Measurements from ENCODE around the gene CDC27.

DNA sequence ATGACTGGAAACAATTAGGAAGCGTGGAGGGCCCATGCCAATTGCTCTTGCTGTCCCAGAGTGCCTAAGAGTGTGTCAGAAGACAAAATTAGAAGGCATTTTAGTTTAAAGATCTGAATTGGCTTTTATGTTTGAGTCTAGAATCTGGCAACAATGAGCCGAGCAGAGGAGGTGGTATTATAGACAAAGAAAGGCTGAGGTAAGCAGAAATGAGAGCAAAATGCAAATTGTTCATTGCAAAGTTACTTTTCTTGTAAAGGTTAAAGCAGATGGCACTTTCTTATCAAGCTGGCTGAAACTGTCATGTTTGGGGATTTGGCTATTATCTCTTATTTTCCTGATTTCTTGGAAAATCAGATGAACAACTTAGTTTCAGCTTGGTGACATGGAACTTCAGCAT lies 23.4 kb upstream of the CDC27 start:
- no peak for TF ChIP-seq ZFP3 (CRISPR knock-in tag; IDR thresholded peaks at IDR 0.05)
- TF ChIP-seq, protein P1, sequence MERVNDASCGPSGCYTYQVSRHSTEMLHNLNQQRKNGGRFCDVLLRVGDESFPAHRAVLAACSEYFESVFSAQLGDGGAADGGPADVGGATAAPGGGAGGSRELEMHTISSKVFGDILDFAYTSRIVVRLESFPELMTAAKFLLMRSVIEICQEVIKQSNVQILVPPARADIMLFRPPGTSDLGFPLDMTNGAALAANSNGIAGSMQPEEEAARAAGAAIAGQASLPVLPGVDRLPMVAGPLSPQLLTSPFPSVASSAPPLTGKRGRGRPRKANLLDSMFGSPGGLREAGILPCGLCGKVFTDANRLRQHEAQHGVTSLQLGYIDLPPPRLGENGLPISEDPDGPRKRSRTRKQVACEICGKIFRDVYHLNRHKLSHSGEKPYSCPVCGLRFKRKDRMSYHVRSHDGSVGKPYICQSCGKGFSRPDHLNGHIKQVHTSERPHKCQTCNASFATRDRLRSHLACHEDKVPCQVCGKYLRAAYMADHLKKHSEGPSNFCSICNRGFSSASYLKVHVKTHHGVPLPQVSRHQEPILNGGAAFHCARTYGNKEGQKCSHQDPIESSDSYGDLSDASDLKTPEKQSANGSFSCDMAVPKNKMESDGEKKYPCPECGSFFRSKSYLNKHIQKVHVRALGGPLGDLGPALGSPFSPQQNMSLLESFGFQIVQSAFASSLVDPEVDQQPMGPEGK (CRISPR knock-in tag; IDR thresholded peaks at IDR 0.05; ENCODE audit: borderline replicate concordance) = no peak
